Stimulated activated CD8-positive, alpha-beta memory T cell treated with anti-CD3 and anti-CD28 coated beads, Interleukin-12 subunit alpha, Interleukin-12 subunit beta, amount 100 ng/mL, for 4 hours (primary cell): ENCODE measurements around the gene PMFBP1.
A peak's percentile ranks its signal among the peaks of the same experiment; 100 is the strongest.
"Not testable (repeated sequence)": the region's sequence is repeated elsewhere in the genome, so short reads cannot be mapped to it uniquely, and the experiment has no call there.

Source experiments
- DNase-seq: peaks from one replicate; pipeline ENCODE4 v3.0.0-alpha.2; 2020; ENCODE audit warnings: low read depth

The PMFBP1 gene

DNA sequence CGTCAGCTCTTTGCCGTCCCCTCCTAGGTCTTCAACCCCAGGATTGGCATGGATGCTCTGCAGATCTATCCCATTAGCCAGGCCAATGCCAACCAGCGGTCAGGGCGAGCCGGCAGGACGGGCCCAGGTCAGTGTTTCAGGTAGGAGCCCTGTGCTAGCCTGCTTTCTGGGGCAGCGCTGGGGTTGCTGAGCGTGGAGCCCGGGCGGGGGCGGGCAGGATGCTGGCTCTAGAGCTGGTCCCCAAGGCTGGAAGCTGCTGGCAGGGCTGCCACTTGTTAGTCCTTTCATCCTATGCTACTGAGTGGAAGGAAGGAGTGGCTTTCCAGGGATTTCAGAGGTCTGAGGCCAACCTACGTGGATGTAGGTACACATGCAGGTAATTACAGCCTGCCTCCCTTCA, 66.0 kb downstream of the PMFBP1 start:
- no peak for DNase-seq

DNA sequence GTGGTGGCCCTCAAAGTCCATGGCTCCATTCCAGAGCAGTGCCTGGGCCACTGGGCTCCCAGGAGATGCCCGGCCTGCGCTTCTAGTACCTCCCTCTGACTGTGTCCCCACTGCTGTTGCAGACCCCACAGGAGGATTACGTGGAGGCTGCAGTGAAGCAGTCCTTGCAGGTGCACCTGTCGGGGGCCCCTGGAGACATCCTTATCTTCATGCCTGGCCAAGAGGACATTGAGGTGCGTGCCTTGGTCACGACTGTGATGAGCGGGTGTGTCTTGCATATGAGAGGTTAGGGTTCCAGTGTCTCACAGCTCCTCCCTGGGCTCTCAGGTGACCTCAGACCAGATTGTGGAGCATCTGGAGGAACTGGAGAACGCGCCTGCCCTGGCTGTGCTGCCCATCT, 67.0 kb downstream of the PMFBP1 start:
- DNase-seq, result no peak

DNA sequence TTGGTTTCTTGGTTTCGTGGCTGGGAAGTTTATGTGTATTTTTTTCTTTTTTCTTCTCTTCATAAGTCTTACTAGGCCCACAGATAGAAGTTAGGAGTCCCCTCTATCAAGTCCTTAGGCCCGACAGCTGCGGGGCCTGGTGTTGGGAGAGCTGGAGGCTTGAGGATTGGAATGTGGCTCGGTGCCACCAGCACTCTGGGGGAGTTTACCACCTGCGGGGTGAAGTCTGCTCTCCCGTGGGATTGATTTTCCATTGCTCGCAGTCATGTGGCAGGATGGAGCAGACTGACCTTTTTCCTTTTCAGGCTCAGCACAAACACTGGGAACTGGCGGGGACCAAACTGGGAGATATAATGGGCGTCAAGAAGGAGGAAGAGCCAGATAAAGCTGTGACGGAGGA, 70.8 kb downstream of the PMFBP1 start:
- DNase-seq, result no peak

DNA sequence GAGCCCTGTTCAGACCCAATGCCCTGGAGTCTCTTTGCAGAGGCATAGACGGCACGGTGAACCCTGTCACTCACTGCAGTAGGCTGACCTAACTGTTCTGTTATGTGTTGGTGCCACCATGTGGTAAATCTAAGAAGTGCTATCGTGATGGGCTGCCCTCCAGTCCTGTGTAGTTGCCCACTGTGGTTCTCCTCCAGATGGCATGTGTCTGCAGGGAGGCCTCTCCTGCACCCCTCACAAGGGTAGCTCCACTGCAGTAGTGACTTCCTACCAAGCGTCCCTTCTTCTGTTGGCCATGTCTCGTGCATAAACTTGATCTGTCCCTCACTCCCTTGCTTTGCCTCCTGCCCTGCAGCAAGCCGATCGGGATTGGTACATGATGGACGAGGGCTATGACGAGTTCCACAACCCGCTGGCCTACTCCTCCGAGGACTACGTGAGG, 72.6 kb downstream of the PMFBP1 start:
- no peak for DNase-seq

- DNase-seq, result no peak
These were observed 73.0 kb downstream of the PMFBP1 start for GRCh38 chr16:72098936-72099335.

- DNase-seq, result peak; percentile 26
These were observed 77.7 kb downstream of the PMFBP1 start for GRCh38 chr16:72094266-72094610.

- DNase-seq, result peak; percentile 82
These were observed 78.3 kb downstream of the PMFBP1 start, which contains the start of the genes DHX38 and TXNL4B for GRCh38 chr16:72093448-72094265. DHX38 (plus strand) TSS chr16:72093847; CDS start chr16:72096158, 2,311 bp downstream. TXNL4B (minus strand) TSS chr16:72093620; CDS start chr16:72090749, 2,871 bp downstream.

GRCh38 chr16:72092832-72093447, 79.0 kb downstream of the PMFBP1 start:
- no peak for DNase-seq

DNA sequence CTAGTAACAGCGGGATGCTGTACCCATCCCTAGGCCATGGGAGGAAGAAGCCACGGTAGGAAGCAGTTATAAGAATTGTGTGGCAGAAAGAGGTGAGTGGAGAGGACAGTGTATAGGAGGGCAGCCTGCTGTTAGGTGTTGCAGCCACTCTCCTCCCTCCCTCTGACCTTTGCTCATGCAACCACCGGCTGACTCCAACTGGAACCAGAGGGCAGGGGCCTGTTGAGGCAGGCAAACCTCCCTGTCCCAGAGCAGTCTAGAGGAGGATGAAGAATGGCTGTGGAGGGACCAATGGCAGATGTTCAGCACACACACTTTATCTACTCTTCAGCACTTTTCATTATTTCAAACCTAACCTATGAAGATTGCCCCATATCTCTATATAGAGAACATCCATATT, 80.7 kb downstream of the PMFBP1 start:
- DNase-seq, result no peak

- no peak for DNase-seq
These were observed 87.0 kb downstream of the PMFBP1 start for GRCh38 chr16:72085002-72085401.

GRCh38 chr16:72084445-72084844, 87.5 kb downstream of the PMFBP1 start:
- no peak for DNase-seq

DNA sequence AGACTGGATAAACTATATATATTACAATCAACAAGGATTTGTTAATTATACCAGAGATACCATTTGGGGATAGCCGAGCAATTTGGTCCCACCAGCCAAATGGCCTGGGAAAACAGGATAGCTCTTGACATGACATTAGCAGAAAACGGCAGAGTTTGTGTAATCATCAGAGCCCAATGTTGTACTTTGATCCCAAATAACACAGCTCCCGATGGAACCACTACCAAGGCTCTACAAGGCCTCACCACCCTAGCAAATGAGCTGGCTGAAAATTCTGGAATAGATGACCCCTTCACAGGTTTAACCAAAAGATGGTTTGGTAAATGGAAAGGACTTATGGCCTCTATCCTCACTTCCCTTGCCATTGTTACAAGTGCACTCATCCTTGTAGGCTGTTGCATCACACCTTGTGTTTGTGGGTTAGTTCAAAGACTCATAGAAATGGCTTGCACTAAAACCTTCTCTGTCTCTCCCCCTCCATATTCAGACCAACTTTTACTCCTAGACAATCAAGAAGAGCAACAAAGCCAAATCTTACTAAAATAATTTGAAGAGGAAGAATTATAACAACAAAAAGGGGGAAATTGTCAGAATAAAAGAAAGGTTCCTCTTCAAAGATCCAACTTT, 88.1 kb downstream of the PMFBP1 start:
- no peak for DNase-seq

DNA sequence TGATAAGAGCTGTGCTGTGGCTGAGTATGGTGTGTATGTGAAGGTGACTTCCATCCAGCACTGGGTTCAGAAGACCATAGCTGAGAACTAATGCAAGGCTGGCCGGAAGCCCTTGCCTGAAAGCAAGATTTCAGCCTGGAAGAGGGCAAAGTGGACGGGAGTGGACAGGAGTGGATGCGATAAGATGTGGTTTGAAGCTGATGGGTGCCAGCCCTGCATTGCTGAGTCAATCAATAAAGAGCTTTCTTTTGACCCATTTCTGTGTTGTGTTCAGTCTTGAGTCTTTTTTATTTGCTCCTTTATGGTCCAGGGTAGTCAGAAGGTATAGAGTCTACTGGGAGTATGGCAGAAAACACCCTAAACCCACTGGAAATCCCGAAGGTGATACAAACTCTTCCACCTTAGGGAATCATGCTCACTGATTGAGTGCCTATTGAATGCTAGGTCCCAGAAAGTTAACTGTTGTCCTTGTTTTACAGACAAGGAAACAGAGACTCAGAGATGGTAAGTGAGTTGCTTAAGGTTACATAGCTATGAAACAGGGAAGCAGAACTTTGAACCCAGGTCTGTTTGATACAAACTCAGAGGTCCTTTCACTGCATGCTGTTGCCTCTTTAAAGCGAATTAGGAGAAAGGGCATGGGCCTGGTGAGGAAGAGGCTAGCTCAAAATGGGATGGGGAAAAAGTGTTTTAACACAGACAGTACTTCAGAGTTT, 94.8 kb downstream of the PMFBP1 start:
- not testable (repeated sequence) for DNase-seq

DNA sequence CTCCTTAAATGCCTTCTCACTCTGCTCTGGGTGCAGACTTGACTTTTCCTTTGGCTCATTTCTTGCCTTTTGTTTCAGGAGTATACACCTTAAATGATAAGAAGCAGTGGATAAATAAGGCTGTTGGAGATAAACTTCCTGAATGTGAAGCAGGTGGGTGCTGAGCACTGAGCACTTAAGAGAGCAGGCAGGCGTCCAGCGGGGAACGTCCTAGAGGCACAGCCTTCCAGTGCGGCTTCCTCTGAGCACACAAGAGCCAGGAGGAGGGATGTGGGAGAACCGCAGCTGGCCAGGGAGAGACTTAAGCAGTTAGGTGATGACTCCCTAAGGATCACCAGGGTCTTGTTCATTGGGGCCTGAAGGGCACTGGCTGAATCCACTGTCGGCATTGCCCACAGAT, 96.9 kb downstream of the PMFBP1 start:
- DNase-seq, result not testable (repeated sequence)

GRCh38 chr16:72073560-72074230, 98.3 kb downstream of the PMFBP1 start:
- DNase-seq, result no peak

DNA sequence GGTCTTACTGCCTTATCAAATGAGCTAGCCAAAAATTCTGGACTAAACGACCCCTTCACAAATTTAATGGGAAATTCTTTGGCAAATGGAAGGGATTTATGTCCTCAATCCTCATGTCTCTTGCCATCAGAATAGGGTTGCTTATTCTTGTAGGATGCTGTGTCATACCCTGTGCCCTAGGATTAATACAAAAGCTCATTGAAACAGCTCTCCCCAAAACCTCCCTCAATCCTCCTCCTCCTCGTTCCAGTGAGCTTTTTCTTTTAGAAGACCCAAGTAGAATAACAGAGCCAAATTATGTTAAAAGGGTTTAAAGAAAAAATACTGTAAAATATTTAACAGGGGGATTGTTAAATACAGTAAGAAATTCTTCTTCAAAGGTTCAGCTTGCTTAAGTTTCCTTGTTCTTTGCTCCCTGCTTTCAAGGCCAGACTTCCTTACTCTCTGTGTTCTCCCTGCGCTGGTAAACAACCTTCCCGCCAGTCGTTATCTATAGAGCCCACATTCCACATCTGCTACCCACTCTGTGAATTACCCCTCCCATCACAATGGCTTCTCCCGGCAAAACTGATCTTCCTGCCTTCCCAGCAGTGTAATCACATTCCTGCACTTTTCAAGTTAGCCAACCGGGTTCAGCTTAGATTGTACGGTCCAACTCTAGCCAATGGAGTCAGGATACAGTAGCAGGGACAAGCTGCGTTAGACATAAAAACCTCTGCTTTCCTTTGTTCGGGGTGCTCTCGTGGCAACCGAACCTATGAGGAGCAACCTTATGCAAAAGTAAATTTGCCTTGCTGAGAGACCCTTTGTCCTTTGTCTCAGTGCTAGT, 99.2 kb downstream of the PMFBP1 start:
- no peak for DNase-seq
